ENCODE results near the gene DTNBP1. TPM values are rescaled to one million over a fixed set of nuclear protein-coding genes. Genes with fewer than 3 reads are reported as not detected.

The DTNBP1 gene
- total and polyA plus RNA-seq, 2 of the 13 experiments (the other 11 are each of a cell fraction or from before 2014, with no cell fraction given): 6.6 to 19.1 TPM

GRCh38 chr6:15500078-15500740 is 162.6 kb downstream of the DTNBP1 start:
- H3K4me2 ChIP-seq (ENCODE audit: low read depth, low read length): no peak overlapping the region
- peaks cover 3% of the 10 kb centered on the region; the same call in 1 of the 2 replicates for H4K20me1 ChIP-seq (ENCODE audit: insufficient read depth, low read length)
- ATAC-seq: no peak
- in situ Hi-C loops (cut with HindIII; ENCODE audit: extremely low pct_ligation_motif_present, low pct_unique_long_range_greater_than_20kb): no loop called here
- H3K79me2 ChIP-seq (ENCODE audit: insufficient read depth, low read length): no peaks in the 10 kb centered on the region
- ChIA-PET POLR2A (no interaction called here), CTCF (ENCODE audit: low intra/inter-chr PET ratio, low total read pairs) (no interaction called here)
- intact Hi-C loops (cut with micrococcal nuclease; ENCODE audit: unreplicated experiment): no loop called here
- no peak overlapping the region for H3K9ac ChIP-seq (ENCODE audit: insufficient read depth, low read depth, low read length)
- no peak for TF ChIP-seq ZNF546 (CRISPR knock-in tag; conservative IDR thresholded peaks at IDR 0.05)
- TF ChIP-seq TIGD3 (CRISPR knock-in tag; IDR thresholded peaks at IDR 0.05; ENCODE audit: borderline replicate concordance): no peak
- TF ChIP-seq ZNF660 (CRISPR knock-in tag; IDR thresholded peaks at IDR 0.05; ENCODE audit: borderline replicate concordance, low read depth): no peak
- TF ChIP-seq JUND (CRISPR knock-in tag; IDR thresholded peaks at IDR 0.05): no peak
- no peak for TF ChIP-seq PLRG1 (conservative IDR thresholded peaks at IDR 0.05)
- no peak for TF ChIP-seq ZBTB46 (CRISPR knock-in tag; IDR thresholded peaks at IDR 0.05; ENCODE audit: borderline replicate concordance)
- no peak for TF ChIP-seq MXD1 (CRISPR knock-in tag; IDR thresholded peaks at IDR 0.05)
- TF ChIP-seq FOXJ3 (CRISPR knock-in tag; IDR thresholded peaks at IDR 0.05; ENCODE audit: borderline replicate concordance): no peak
- TF ChIP-seq ZMAT5 (CRISPR knock-in tag; IDR thresholded peaks at IDR 0.05; ENCODE audit: borderline replicate concordance, low read depth): no peak
- TF ChIP-seq KLF11 (CRISPR knock-in tag; IDR thresholded peaks at IDR 0.05): no peak
- no peak for TF ChIP-seq KDM5A (IDR thresholded peaks at IDR 0.05; ENCODE audit: borderline replicate concordance, low read length)
- no peak for TF ChIP-seq MZF1 (CRISPR knock-in tag; IDR thresholded peaks at IDR 0.05; ENCODE audit: borderline replicate concordance)
- no peak for TF ChIP-seq ZNF350 (CRISPR knock-in tag; IDR thresholded peaks at IDR 0.05; ENCODE audit: borderline replicate concordance, low read depth)
- TF ChIP-seq SP140L (CRISPR knock-in tag; IDR thresholded peaks at IDR 0.05; ENCODE audit: borderline replicate concordance): no peak
- BruUV-seq (replicated peaks): no TSS peak
- no peak overlapping the region for H3K4me3 ChIP-seq (replicated peaks in 1 of 3; ENCODE audit: insufficient read depth in 1 of 3, low read depth in 2 of 3, low read length in 3 of 3)
- no peak overlapping the region for H2AFZ ChIP-seq (ENCODE audit: low read length)
- H3K9me3 ChIP-seq (ENCODE audit: low read length): no peaks in the 10 kb centered on the region
- H3K27ac ChIP-seq (ENCODE audit: extremely low read length, insufficient read depth, low read length): no peak overlapping the region
- H3K4me1 ChIP-seq (ENCODE audit: insufficient read depth, low read length): peaks cover 17% of the 10 kb centered on the region
- no peaks in the 10 kb centered on the region for H3K27me3 ChIP-seq (ENCODE audit: control insufficient read depth in 1 of 2, insufficient read depth in 2 of 2, low read length in 2 of 2)
- no peak for DNase-seq (ENCODE audit: low spot score)
- 93% methylated on average over 16 of the region's 16 CpGs for WGBS (ENCODE audit: low lambda C conversion rate)
- FAIRE-seq: no peak
- H3K36me3 ChIP-seq (replicated peaks in 1 of 2; ENCODE audit: control insufficient read depth in 1 of 2, insufficient read depth in 2 of 2, low read length in 2 of 2): peaks cover 32 to 43% of the 10 kb centered on the region in 2 experiments

Data from HepG2 (cell line).